ENCODE data around the gene GALNT6. TPM values are rescaled to one million over a fixed set of nuclear protein-coding genes. Genes with fewer than 3 reads are reported as not detected.
A peak's percentile ranks its signal among the peaks of the same experiment; 100 is the strongest.

Gene GALNT6
- total RNA-seq, 2 donors from 2014 or later, result 24.7 to 27.1 TPM

- peak overlapping the region; percentile 24 for H3K27ac ChIP-seq
- intact Hi-C loops (cut with DNase I), result no loop called here
- H3K9ac ChIP-seq (ENCODE audit: low read depth in 2 of 2, low read length in 2 of 2), result no peak overlapping the region
- H3K4me3 ChIP-seq, result no peak overlapping the region
- DNase-seq, result no peak
- H3K9me3 ChIP-seq, result no peaks in the 10 kb centered on the region
- no peaks in the 10 kb centered on the region for H3K27me3 ChIP-seq
- no peak for TF ChIP-seq CTCF (IDR thresholded peaks at IDR 0.05)
- no peaks in the 10 kb centered on the region for H3K4me1 ChIP-seq
- no peaks in the 10 kb centered on the region for H3K36me3 ChIP-seq
Measured at GRCh38 chr12:51326698-51327439, 64.3 kb downstream of the GALNT6 start.

GRCh38 chr12:51324953-51325352, 66.3 kb downstream of the GALNT6 start:
- H3K36me3 ChIP-seq, result no peaks in the 10 kb centered on the region
- H3K9me3 ChIP-seq, result no peaks in the 10 kb centered on the region
- no peak overlapping the region for H3K9ac ChIP-seq (ENCODE audit: low read depth in 2 of 2, low read length in 2 of 2)
- TF ChIP-seq CTCF (IDR thresholded peaks at IDR 0.05), result no peak
- no peak overlapping the region for H3K4me3 ChIP-seq
- no peak overlapping the region for H3K27ac ChIP-seq
- H3K27me3 ChIP-seq, result no peaks in the 10 kb centered on the region
- no peak for DNase-seq
- no peaks in the 10 kb centered on the region for H3K4me1 ChIP-seq
- intact Hi-C loops (cut with DNase I), result no loop called here

- intact Hi-C loops (cut with DNase I), result no loop called here
- no peak for DNase-seq
- no peak for TF ChIP-seq CTCF (IDR thresholded peaks at IDR 0.05)
- H3K4me1 ChIP-seq, result no peaks in the 10 kb centered on the region
- peak within 1 kb of the TSS; percentile 31 for H3K4me3 ChIP-seq
- H3K27me3 ChIP-seq, result no peaks in the 10 kb centered on the region
- peak within 1 kb of the TSS; percentile 75 for H3K27ac ChIP-seq
- no peaks in the 10 kb centered on the region for H3K36me3 ChIP-seq
- H3K9me3 ChIP-seq, result no peaks in the 10 kb centered on the region
- H3K9ac ChIP-seq (ENCODE audit: low read depth in 2 of 2, low read length in 2 of 2), result peak within 1 kb of the TSS; percentile 48 to 57
Measured at GRCh38 chr12:51323966-51324895, 67.0 kb downstream of the GALNT6 start, which contains the start of gene BIN2. Gene BIN2 (minus strand): TSS chr12:51324174. CDS start chr12:51324102, 72 bp downstream.

GRCh38 chr12:51323317-51323960, 67.8 kb downstream of the GALNT6 start:
- H3K9ac ChIP-seq (ENCODE audit: low read depth in 2 of 2, low read length in 2 of 2), result peak overlapping the region; percentile 48 to 57
- intact Hi-C loops (cut with DNase I), result no loop called here
- no peaks in the 10 kb centered on the region for H3K4me1 ChIP-seq
- no peak for TF ChIP-seq CTCF (IDR thresholded peaks at IDR 0.05)
- no peaks in the 10 kb centered on the region for H3K9me3 ChIP-seq
- DNase-seq, result no peak
- no peaks in the 10 kb centered on the region for H3K27me3 ChIP-seq
- no peaks in the 10 kb centered on the region for H3K36me3 ChIP-seq
- peak overlapping the region; percentile 75 for H3K27ac ChIP-seq
- H3K4me3 ChIP-seq, result peak overlapping the region; percentile 31

GRCh38 chr12:51322452-51322851, 68.8 kb downstream of the GALNT6 start:
- Histone ChIP-seq H3K4me3 (no peak overlapping the region), H3K36me3 (no peaks in the 10 kb centered on the region), H3K9ac (ENCODE audit: low read depth in 2 of 2, low read length in 2 of 2) (no peak overlapping the region), H3K27ac (peak overlapping the region; percentile 75), H3K27me3 (no peaks in the 10 kb centered on the region), H3K9me3 (no peaks in the 10 kb centered on the region), H3K4me1 (no peaks in the 10 kb centered on the region)
- intact Hi-C loops (cut with DNase I), result no loop called here
- no peak for DNase-seq
- no peak for TF ChIP-seq CTCF (IDR thresholded peaks at IDR 0.05)

Data from colonic mucosa (tissue), 4 donors.